ENCODE measurements around the gene TUBG1. TPM values are rescaled to one million over a fixed set of nuclear protein-coding genes. Genes with fewer than 3 reads are reported as not detected.

Gene TUBG1
- total RNA-seq, 6 experiments from 2014 or later: 85.5 to 127 (median 112) TPM

DNA sequence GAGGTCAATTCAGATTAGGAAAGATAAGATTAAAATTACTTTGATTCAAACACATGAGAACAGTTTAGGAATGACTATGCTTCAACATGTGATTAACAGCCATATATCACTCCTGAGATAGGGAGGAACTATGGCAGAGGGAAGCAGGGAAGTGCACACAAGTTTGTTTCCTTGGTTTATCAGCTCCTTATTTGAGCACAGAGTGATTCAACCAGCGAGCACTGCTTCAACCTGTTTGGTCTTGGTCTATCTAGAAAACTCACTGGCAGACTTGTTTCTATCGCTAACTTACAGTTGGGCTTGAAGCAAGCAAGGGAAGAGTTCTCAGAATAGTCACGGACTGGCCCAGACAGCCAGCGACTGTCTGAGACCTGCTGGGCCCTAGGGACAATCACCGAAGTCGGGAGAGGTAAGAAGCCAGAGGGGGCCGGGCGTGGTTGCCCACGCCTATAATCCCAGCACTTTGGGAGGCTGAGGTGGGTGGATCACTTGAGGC lies 23.5 kb downstream of the TUBG1 start:
- no peak for DNase-seq
- Mint-ChIP-seq H3K4me3 (no peak overlapping the region), H3K4me1 (ENCODE audit: low read depth) (no peaks in the 10 kb centered on the region), H3K9me3 (no peaks in the 10 kb centered on the region), H3K27me3 (ENCODE audit: insufficient read depth) (peaks cover 4% of the 10 kb centered on the region; the same call in 1 of the 2 replicates), H3K36me3 (ENCODE audit: low read depth) (no peaks in the 10 kb centered on the region), H3K27ac (no peak overlapping the region)
- TF ChIP-seq, protein P1, sequence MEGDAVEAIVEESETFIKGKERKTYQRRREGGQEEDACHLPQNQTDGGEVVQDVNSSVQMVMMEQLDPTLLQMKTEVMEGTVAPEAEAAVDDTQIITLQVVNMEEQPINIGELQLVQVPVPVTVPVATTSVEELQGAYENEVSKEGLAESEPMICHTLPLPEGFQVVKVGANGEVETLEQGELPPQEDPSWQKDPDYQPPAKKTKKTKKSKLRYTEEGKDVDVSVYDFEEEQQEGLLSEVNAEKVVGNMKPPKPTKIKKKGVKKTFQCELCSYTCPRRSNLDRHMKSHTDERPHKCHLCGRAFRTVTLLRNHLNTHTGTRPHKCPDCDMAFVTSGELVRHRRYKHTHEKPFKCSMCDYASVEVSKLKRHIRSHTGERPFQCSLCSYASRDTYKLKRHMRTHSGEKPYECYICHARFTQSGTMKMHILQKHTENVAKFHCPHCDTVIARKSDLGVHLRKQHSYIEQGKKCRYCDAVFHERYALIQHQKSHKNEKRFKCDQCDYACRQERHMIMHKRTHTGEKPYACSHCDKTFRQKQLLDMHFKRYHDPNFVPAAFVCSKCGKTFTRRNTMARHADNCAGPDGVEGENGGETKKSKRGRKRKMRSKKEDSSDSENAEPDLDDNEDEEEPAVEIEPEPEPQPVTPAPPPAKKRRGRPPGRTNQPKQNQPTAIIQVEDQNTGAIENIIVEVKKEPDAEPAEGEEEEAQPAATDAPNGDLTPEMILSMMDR (IDR thresholded peaks at IDR 0.05): no peak

DNA sequence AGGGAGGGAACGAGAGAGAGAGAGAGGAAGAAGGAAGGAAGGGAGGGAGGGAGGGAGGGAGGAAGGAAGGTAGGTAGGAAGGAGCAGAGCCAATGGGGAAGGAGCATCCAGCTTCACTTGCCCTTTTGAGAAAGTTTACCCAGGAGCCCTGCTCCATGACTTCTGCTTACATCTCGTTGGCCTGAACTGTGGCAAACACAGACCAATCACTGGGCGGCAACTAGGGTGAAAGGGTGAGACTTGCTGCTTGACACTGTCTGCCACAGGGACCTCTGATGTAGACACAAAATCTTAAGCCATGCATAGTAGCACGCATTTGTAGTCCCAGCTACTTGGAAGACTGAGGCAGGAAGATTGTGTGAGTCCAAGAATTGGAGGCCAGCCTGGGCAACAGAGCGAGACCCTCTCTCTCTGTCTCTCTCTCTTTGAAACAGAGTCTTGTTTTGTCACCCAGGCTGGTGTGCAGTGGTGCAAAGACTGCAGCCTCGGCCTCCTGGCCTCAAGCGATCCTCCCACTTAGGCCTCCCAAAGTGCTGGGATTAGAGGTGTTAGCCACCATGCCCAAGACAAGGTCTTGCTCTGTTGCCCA lies 30.1 kb downstream of the TUBG1 start:
- H3K4me3 Mint-ChIP-seq: no peak overlapping the region
- TF ChIP-seq, protein P1 (IDR thresholded peaks at IDR 0.05): no peak
- H3K36me3 Mint-ChIP-seq (ENCODE audit: low read depth): no peaks in the 10 kb centered on the region
- DNase-seq: no peak
- no peaks in the 10 kb centered on the region for H3K9me3 Mint-ChIP-seq
- H3K27me3 Mint-ChIP-seq (ENCODE audit: insufficient read depth): peaks cover 18% of the 10 kb centered on the region
- H3K27ac Mint-ChIP-seq: no peak overlapping the region
- H3K4me1 Mint-ChIP-seq (ENCODE audit: low read depth): no peaks in the 10 kb centered on the region

DNA sequence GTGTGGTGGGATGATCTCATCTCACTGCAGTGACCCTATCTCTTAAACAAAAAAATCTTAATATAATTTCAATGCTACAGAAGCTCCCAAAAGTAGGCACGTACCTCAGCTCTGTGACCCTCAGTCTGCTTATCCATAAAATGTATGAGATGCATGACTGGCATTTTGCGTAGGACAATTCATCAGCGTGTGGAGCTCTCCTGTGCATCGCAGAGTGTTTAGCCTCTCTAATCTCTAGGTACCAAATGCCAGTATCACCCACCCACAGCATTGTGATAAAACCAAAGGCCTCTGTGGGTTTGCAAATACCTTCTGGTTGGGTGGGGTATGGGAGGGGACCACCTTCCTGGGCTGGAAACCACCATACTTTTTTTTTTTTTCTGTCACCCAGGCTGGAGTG lies 30.6 kb downstream of the TUBG1 start:
- Mint-ChIP-seq H3K4me1 (ENCODE audit: low read depth) (no peaks in the 10 kb centered on the region), H3K9me3 (no peaks in the 10 kb centered on the region), H3K27me3 (ENCODE audit: insufficient read depth) (peaks cover 18% of the 10 kb centered on the region), H3K4me3 (no peak overlapping the region), H3K27ac (no peak overlapping the region), H3K36me3 (ENCODE audit: low read depth) (no peaks in the 10 kb centered on the region)
- TF ChIP-seq, protein P1 (IDR thresholded peaks at IDR 0.05): no peak
- DNase-seq: no peak

DNA sequence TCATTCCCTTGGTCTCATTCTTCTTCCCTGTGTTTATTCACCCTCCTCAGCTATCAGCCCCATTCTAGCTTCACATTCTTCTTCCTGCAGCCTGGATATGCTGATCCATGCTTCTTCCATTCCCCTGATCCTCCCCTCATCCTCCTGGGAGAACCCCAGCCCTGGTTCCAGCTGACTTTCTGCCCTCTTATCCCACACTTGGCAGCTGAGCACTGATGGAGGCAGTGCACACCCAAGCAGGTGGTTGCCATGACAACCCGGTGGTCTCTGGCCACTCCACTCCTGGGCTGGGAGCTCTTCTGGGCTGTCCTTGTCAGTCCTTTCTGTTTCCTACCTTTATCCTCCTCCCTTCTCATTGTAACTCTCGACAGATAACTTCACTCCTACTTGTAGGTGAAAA lies 32.9 kb downstream of the TUBG1 start:
- Mint-ChIP-seq H3K36me3 (ENCODE audit: low read depth) (no peaks in the 10 kb centered on the region), H3K27ac (no peak overlapping the region), H3K4me1 (ENCODE audit: low read depth) (no peaks in the 10 kb centered on the region), H3K27me3 (ENCODE audit: insufficient read depth) (peaks cover 16% of the 10 kb centered on the region), H3K9me3 (no peaks in the 10 kb centered on the region), H3K4me3 (no peak overlapping the region)
- no peak for DNase-seq
- TF ChIP-seq, protein P1 (IDR thresholded peaks at IDR 0.05): no peak

DNA sequence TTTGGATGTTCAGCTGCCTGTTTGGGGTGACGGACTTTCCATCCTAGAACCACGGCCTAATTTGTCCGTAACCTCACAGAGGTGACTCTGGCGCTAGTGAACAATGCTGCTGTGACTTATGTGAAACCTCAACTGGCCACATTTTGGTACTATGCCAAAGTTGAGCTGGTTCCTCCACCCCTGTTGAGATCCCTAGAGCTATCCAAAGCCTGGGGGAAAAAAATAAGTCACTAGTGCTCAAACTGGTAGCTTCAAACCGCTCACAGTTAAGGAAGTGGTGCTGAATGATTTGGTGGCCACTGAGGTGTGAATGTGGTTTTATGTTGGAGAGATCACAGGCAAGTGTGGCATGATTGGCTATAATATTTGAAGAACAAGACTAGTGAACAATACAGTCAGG lies 38.3 kb downstream of the TUBG1 start:
- TF ChIP-seq, protein P1 (IDR thresholded peaks at IDR 0.05): no peak
- no peak for DNase-seq
- Mint-ChIP-seq H3K9me3 (no peaks in the 10 kb centered on the region), H3K36me3 (ENCODE audit: low read depth) (no peaks in the 10 kb centered on the region), H3K4me1 (ENCODE audit: low read depth) (peaks cover 6% of the 10 kb centered on the region), H3K4me3 (no peak overlapping the region), H3K27me3 (ENCODE audit: insufficient read depth) (peaks cover 14% of the 10 kb centered on the region), H3K27ac (no peak overlapping the region)

All from HFFc6 (cell line).